Loucy (cell line): ENCODE measurements around the gene FCGR3B.
"Not testable (repeated sequence)": the region's sequence is repeated elsewhere in the genome, so short reads cannot be mapped to it uniquely, and the experiment has no call there.

Source experiments
- CTCF ChIP-seq: fragments of 200-600 bp; sonication (generic); conservative IDR thresholded peaks from 2 replicates; pipeline ENCODE4 v1.5.1; 2014; ENCODE audit warnings: mild to moderate bottlenecking, antibody characterized with exemption, low read length
- EZH2phosphoT487 ChIP-seq: fragments of 200-600 bp; IDR thresholded peaks from 2 replicates; pipeline ENCODE4 v1.6.1; 2018; ENCODE audit warnings: antibody characterized with exemption, mild to moderate bottlenecking, moderate library complexity, borderline replicate concordance

- TF ChIP-seq CTCF, EZH2phosphoT487: not testable (repeated sequence)
Observed at GRCh38 chr1:161644855-161645254, 13.9 kb upstream of the FCGR3B start.
